OCI-LY3 (cell line): Measurements from ENCODE around the gene NCKAP5.

Experiments used
- EZH2phosphoT487 ChIP-seq: fragments of 200-600 bp; shearing (Covaris generic); IDR thresholded peaks from 2 replicates; pipeline ENCODE4 v1.6.1; 2018; ENCODE audit warnings: antibody characterized with exemption, mixed run types, low read depth
- TF ChIP-seq, protein P1 (sequence below): fragments of 200-600, 300-600 bp; sonication (generic); IDR thresholded peaks from 2 replicates; pipeline ENCODE4 v1.5.1; 2014; ENCODE audit warnings: antibody characterized with exemption, low read length, low read depth

DNA sequence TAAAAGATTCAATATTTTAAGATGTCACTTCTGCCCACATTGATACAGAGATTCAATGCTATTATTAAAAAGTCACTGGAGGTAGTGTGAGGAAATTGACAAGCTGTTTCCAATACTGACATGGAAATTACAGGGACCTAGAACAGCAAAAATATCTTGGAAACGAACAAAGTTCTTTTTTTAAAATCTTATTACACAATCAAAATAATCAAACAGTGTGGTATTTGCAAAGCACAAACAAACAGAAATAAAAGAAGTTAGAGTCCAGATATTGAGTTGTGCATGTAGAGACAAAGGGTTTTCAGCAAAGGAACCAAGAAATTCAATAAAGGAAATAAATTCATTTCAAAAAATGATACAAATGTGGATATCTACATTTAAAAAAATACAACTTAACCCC, 369.6 kb downstream of the NCKAP5 start:
- TF ChIP-seq, protein P1, sequence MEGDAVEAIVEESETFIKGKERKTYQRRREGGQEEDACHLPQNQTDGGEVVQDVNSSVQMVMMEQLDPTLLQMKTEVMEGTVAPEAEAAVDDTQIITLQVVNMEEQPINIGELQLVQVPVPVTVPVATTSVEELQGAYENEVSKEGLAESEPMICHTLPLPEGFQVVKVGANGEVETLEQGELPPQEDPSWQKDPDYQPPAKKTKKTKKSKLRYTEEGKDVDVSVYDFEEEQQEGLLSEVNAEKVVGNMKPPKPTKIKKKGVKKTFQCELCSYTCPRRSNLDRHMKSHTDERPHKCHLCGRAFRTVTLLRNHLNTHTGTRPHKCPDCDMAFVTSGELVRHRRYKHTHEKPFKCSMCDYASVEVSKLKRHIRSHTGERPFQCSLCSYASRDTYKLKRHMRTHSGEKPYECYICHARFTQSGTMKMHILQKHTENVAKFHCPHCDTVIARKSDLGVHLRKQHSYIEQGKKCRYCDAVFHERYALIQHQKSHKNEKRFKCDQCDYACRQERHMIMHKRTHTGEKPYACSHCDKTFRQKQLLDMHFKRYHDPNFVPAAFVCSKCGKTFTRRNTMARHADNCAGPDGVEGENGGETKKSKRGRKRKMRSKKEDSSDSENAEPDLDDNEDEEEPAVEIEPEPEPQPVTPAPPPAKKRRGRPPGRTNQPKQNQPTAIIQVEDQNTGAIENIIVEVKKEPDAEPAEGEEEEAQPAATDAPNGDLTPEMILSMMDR = no peak
- no peak for TF ChIP-seq EZH2phosphoT487
